ENCODE measurements around the gene QPCT. TPM values are rescaled to one million over a fixed set of nuclear protein-coding genes. Genes with fewer than 3 reads are reported as not detected.
"Not testable (repeated sequence)": the region's sequence is repeated elsewhere in the genome, so short reads cannot be mapped to it uniquely, and the experiment has no call there.

QPCT gene
- polyA plus RNA-seq, 3 donors = 3.3 to 4.3 (median 4.3) TPM

DNA sequence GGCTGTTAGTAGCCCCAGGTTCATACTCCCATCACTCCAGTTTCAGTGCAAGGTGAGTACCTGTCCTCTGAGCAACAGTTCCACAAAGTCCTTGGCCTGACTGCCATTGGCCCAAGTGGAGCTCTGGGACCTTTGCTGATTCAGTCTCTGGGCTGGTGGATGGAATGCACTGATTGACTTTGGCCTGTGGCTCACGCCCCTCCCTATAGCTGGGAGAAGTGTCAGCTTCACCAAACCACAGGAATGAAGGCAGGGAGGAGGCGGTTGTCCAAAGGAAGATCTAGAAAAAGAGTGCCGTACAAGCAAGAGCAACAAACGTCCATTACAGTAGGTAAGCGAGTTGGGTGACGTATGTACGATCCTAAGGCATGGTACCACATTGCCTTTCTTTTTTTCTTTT is 34.0 kb downstream of the QPCT start:
- H3K27ac ChIP-seq (ENCODE audit: low read depth, low read length) = no peak overlapping the region

DNA sequence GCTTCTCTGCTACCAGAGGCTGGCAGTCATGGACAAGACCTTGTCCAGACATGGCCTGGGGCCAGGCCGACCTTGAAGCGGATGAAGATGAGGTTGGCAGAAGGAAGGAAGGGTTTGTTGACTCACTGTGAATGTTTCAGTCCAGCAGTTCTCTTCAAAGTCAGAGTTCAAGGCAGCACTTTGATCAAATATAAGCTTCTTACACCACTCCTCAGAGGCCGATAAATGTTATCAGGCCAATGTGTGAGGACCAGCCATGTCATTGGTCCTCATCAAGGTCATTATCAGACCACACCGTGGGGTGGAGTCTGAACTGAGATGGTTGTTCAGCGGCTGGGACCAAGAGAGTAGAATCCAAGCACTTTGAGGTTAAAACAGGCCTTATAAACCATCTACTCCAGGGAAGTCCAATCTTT is 35.5 kb downstream of the QPCT start:
- no peak overlapping the region for H3K27ac ChIP-seq (ENCODE audit: low read depth, low read length)
- 64 to 86% (median 74%) methylated on average over 5 of the region's 5 CpGs for WGBS, 3 donors

More for the DNA sequence above, 34.0 kb downstream of the QPCT start:
- WGBS, 3 donors = 93 to 99% (median 96%) methylated on average over 7 of the region's 7 CpGs

DNA sequence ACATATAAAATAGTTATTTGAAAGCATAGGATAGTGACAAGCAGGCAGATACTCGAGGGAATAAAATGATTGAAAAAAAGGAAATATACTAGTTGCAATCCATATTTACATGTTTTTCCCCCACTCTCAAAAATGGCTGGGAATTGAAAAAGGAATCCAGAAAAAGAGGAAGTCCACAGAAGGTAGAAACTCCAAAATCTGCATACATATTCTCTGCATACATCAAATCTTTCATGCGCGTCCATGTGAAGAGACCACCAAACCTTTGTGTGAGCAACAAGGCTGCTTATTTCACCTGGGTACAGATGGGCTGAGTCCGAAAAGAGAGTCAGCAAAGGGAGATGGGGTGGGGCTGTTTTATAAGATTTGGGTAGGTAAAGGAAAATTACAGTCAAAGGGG is 36.4 kb downstream of the QPCT start:
- H3K27ac ChIP-seq (ENCODE audit: low read depth, low read length) = not testable (repeated sequence)
- WGBS, 3 donors = 85 to 92% (median 89%) methylated on average over 4 of the region's 4 CpGs

DNA sequence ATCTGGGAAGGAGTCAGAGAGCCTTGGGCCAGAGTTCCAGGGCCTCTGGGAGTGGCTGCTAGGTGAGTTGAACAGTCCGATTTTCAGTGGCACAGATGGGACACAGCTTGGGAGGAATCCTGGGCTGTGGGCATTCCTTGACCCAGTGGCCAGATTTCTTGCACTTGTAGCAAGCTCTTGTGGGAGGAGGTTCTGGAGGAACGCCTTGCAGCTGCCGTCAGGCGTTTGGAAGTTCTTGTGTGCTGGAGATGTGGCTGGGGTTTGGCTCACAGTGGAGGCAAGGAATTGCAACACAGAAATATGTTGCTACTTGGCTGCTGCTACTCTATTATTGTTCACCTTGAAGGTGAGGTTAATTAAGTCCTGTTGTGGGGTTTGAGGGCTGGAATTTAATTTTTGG is 39.8 kb downstream of the QPCT start:
- WGBS, 3 donors = 71 to 77% (median 72%) methylated on average over 4 of the region's 4 CpGs
- not testable (repeated sequence) for H3K27ac ChIP-seq (ENCODE audit: low read depth, low read length)

DNA sequence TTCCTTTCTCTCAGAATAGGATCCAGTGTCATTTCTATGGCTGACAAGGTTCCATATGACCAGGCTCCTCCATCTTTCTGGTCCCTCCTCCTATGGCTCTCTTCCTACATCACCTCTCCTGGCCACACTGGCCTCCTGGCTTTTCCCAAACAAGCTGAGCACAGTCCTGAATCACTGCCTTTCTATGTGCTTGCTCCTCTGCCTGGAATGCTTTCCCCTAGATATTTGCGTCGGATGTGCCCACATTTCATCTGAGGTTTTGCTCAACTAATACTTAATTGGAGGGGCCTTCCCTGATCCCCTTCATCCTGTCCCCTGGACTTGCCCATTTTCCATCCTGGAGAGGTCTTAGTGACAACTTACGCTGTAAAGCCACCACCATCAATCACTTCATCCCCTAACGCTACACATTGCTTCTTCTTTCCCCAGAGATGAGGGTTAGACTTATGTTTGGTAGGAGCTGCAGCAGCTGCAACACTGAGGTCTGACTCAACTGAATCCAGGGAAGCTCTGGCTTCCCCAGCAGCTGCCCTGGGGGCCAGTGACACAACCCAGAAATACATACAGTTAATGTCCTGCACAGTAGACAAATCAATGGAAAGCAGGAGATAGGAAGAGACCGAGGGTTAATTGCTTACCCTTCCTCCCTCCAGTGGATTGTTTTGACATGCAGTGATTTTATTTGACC is 42.9 kb downstream of the QPCT start:
- H3K27ac ChIP-seq (ENCODE audit: low read depth, low read length) = no peak overlapping the region
- 81 to 91% (median 90%) methylated on average over 5 of the region's 5 CpGs for WGBS, 3 donors

DNA sequence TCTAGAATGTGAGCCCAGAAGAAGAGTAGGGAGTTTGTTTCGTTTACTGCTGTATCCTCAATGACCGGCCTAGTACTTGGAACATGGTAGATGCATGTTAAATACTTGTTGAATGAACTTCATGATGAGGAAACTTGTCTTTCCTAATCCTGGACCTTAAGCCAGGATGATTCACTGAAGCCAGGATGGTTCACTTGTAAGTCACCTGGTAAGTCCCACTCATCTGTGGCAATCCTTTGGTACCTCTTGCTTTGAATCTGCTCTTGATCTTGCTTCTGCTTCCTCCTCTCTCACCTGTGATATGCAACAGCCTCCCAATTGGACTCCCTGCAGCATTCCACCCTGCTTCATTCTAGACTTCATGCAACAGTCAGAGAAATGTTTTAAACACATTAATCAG is 43.6 kb downstream of the QPCT start:
- 94 to 98% (median 96%) methylated on average over 2 of the region's 2 CpGs for WGBS, 3 donors

DNA sequence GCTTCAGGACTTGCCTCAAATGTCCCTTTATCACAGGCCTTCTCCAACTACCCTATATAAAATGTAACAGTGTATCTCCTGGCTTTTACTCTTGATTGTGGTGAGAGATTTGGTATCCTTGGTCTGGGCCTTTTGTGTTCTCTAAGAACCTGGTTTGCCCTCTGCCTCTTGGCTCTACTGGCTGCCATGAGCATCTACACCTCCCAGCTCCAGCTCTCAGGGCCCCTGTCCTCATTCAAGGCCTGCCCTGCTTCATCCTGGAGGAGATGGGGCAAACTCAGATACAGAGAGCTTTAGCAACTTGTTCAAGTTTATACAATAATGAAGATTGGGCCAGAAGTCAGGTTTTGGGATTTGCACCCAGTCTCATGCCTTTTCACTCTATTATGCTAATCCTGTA is 45.0 kb downstream of the QPCT start:
- no peak overlapping the region for H3K27ac ChIP-seq (ENCODE audit: low read depth, low read length)

More for the DNA sequence above, 43.6 kb downstream of the QPCT start:
- H3K27ac ChIP-seq (ENCODE audit: low read depth, low read length) = no peak overlapping the region

DNA sequence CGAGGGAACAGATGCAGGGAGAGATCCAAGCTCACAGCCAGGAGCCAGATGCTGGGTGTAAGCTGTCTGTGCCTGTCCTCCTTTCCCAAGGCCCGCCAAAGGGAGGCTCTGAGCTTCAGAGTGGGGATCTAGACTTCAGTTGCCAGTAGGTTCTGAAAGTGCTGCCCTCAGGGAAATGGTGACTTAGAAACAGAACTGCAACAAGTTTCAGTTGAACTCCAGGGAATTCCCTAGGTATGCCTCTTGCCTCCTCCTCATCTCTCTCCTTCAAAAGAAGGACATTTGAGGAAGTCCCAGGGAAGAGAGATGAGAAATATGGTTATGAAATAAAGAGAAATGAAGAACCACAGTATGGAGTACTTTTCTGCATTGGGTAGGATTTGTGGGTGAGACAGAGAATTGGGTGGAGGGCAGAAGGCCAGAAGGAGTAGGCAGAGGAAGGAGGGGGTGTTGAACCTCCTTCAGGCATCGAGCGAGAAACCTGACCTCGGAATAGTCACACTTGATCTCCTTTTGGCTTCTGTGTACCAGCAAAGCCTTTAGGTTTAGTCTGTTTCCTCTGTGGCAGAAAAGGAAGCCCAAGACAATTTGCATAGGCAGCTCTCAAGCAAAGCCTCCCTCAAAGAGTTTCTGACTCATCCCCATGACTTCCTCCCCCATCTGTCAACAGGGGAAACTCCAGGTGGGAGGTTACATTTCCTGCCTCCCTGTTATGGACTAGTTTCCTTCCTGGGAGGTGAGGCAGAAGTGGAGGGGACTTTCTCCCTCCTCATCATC is 45.7 kb downstream of the QPCT start:
- WGBS, 3 donors = 46 to 62% (median 50%) methylated on average over 5 of the region's 5 CpGs
- H3K27ac ChIP-seq (ENCODE audit: low read depth, low read length) = no peak overlapping the region

DNA sequence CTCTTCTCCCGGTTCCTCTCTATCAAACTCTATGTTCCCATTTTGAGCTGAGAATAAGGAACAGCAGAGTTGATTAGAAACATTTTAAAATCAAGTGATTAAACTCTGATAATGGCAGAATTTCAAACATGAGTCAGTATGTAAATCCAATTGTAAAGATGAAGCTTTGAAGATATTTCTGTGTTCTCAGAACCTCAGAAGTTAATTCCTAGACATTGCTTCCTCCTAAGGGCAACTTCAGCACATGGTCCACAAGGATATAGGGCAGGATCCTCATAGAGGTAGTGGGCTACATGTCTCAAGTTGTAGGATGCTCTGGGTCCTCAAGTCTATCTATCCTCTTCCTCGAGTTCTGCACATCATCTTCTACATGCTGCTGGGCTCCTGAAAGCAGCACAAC is 46.3 kb downstream of the QPCT start:
- 63 to 70% (median 63%) methylated on average over 2 of the region's 2 CpGs for WGBS, 3 donors
- H3K27ac ChIP-seq (ENCODE audit: low read depth, low read length) = no peak overlapping the region

DNA sequence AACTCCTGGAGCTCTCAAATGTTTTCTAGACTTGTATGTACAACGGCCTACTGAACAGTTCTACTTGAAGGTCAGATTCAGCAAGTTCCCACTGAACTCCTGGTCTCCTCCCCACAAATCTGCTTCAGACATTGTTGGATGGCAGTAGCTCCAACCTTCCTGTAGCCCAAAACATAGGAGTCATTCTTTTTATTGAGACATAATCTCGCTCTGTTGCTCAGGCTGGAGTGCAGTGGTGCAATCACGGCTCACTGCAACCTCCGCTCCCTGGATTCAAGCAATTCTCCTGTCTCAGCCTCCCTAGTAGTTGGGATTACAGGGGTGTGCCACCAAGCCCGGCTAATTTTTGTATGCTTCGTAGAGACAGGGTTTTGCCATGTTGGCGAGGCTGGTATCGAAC is 47.3 kb downstream of the QPCT start:
- WGBS, 3 donors = 94 to 96% (median 95%) methylated on average over 8 of the region's 8 CpGs
- H3K27ac ChIP-seq (ENCODE audit: low read depth, low read length) = no peak overlapping the region

DNA sequence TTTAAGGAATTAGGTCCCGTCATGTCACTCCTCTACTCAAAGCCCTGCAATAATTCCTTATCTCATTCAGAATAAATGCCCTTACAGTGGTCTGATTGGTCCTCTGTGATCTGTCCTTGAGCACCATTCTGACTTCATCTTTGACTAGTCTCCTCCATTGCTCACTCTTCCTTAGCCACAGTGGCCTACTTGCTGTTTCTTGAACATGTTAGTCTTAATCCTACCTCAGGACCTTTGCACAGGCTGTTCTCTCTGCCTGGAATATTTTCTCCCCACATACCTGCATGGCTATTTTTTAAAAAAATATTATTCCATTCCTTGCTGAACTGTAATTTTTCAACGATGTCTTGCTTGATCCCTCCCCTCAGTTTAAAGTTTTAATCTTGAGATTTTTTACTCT is 48.0 kb downstream of the QPCT start:
- WGBS, 3 donors = 95 to 96% (median 95%) methylated on average over 2 of the region's 2 CpGs
- no peak overlapping the region for H3K27ac ChIP-seq (ENCODE audit: low read depth, low read length)

DNA sequence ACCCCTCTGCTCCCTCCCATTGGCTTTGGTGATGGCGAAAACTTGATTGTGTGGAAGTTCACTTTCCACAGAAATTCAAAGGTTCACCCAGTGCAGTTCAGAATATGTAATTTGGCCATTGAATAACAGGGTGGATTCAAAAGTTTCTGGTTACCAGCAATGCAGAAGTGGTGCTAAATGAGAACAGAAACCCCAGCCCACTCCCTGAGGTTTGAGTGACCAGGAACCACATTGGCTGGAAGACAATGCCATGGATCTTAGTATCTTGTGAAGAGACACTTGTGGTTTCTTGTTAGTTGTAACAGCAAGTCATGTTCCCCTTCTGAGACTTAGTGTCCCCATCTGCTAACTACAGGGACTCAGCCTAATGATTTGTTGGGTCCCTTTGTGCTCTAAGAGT is 49.8 kb downstream of the QPCT start:
- 86 to 100% (median 93%) methylated on average over 1 of the region's 1 CpG for whole genome bisulfite sequencing, 3 donors

DNA sequence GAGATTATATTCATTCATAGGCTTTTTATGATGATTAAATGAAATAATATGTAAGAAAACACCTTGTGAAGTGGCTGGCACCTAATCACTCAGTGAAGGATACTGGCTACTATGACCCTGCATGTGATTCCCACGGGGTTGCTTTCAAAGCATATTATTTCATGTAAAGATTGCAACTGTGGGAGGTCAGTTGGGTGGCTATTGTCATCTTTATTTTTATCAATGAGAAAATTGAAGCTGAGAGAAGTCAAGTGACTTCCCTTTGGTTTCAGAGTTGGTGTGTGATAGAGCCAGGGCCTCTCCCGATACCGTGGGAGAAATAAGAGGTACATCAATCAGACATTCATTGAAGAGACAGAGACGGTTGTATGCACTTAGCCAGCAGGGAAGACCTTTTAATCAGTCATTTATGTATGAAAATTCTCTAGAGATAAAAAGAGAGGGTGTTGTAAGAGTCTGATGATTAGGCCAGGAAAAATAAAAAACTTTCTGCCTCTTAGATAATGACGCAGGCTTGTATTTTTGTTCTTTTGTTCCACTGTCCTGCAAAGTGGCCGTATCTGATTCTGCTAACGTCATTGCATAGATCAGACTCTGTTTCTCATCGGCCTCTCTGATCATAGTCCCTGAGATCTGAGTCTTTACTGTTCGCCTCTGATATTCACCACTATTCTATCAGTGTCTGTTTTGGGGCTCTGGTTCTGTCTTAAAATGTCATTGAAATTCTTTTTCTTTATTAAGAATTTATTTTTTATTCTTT is 50.5 kb downstream of the QPCT start:
- H3K27ac ChIP-seq (ENCODE audit: low read depth, low read length) = no peak overlapping the region
- 73 to 89% (median 88%) methylated on average over 9 of the region's 9 CpGs for WGBS, 3 donors

More for the DNA sequence above, 49.8 kb downstream of the QPCT start:
- H3K27ac ChIP-seq (ENCODE audit: low read depth, low read length) = no peak overlapping the region

DNA sequence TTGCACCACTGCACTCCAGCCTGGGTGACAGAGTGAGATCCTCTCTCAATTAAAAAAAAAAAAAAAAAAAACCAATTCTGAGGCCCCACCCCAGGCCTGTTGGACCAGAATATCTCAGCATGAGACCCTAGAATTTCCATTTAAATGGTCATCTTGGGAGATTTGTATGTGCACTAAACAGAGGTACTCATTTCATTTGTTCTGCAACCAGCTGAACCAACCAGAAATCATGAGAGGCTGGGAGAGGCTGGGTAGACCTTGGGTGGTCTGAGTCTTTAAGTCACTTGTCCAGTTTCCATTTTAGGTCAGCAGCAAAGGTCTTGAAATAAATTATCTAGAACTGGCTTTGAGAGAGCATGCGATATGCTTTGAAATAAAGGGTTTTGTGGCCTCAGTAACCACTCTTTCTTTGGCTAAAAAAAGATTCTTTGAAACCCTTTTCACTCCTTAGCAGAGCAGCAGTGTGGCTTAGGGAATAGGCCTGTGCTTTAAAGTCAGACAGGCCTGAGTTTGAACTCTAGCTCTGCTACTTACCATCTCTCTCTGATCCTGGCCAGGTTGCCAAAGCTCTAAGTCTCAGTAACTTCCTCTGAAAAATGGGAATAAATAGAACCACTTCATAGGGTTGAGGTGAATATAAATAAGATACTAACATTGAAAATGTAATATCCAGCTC is 52.6 kb downstream of the QPCT start:
- no peak overlapping the region for H3K27ac ChIP-seq (ENCODE audit: low read depth, low read length)
- 92 to 100% (median 95%) methylated on average over 1 of the region's 1 CpG for WGBS, 3 donors

DNA sequence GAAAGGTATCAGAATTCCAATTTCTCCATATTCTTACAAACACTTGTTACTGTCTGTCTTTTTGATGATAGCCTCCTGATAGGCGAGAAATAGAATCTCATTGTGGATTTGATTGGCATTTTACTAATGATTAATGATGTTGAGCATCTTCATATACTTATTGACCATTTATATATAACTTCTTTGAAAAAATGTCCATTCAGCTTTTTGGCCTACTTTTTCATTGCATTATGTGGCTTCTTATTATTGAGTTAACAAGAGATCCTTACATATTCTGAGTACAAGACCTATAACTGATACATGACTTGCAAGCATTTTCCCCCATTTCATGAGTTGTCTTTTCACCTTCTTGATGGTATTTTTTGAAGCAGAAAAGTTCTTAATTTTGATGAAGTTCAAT is 54.6 kb downstream of the QPCT start:
- WGBS, 3 donors = 93 to 98% (median 97%) methylated on average over 1 of the region's 1 CpG
- no peak overlapping the region for H3K27ac ChIP-seq (ENCODE audit: low read depth, low read length)

DNA sequence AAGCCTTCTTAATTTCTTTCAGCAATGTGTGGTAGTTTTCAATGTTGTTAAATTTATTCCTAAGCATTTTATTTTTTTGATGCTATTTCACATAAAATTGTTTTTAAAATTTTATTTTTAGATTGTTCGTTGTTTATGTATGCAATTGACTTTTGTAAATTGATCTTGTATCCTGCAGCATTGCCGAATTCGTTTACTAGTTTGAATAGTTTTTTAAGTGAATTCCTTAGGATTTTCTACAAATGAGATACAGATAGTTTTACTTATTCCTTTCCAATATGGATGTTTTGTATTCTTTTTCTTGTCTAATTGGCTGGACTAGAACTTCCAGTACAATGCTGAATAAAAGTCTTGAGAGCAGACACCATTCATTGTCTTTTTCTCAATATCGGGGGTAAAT is 55.6 kb downstream of the QPCT start:
- 90 to 97% (median 96%) methylated on average over 4 of the region's 4 CpGs for WGBS, 3 donors
- H3K27ac ChIP-seq (ENCODE audit: low read depth, low read length) = no peak overlapping the region

DNA sequence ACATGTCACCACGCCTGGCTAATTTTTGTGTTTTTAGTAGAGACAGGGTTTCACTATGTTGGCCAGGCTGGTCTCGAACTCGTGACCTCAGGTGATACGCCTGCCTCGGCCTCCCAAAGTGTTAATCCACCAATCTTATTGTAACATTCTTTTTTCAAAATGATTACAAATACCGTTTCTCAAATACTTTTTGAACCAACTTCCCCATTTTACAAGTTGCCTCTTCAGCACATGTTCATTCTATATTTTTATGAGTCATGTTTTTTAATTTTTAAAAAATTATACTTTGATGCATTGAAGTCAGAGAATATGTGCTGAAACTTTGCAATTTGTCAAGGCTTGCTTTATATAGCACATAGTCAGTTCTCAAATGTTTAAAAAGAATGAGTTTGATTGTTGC is 58.2 kb downstream of the QPCT start:
- WGBS, 3 donors = 83 to 90% (median 90%) methylated on average over 6 of the region's 6 CpGs
- no peak overlapping the region for H3K27ac ChIP-seq (ENCODE audit: low read depth, low read length)

DNA sequence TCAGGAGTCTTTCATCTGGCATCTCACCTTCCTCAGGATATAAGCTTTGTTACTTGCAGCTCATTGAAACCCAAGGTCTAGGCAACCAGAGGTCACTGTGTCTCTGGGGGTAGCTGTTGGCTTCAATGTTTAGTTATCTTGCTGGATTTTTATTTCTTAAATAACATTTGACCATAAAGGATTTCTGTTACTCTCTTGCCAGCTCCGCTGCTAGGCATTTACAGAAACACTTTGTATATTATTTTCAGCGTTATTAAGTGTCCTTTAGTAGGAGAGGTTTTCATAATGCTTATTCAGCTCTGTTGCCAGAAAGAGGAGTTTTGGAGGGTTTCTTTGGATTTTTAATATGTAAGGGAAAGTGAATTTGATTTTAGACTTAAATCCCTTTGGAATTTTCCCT is 61.4 kb downstream of the QPCT start:
- H3K27ac ChIP-seq (ENCODE audit: low read depth, low read length) = no peak overlapping the region
- WGBS, 3 donors = 67 to 88% (median 75%) methylated on average over 2 of the region's 2 CpGs

DNA sequence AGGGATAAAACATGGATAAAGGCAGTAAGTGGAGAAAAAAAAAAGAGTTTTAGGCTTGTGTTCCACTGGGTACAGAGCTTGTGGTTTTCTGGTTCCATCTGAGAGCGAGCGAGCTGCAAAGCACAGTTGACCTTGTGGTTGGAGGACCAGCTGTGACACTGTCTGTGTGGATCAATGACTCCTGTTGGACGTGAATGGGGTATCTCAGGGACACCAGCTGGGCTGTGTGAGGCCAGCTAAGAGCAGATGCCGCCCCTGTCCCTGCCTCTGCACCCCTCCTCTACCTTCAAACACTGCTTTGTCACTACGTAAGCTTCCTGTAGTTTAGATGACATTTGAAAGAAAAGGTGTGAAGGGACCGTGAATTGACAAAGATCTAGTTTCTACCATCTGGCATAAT is 67.8 kb downstream of the QPCT start:
- H3K27ac ChIP-seq (ENCODE audit: low read depth, low read length) = no peak overlapping the region
- WGBS, 3 donors = 72 to 77% (median 75%) methylated on average over 6 of the region's 6 CpGs
